ENCODE measurements around the gene ROCK2.

The ROCK2 gene

DNA sequence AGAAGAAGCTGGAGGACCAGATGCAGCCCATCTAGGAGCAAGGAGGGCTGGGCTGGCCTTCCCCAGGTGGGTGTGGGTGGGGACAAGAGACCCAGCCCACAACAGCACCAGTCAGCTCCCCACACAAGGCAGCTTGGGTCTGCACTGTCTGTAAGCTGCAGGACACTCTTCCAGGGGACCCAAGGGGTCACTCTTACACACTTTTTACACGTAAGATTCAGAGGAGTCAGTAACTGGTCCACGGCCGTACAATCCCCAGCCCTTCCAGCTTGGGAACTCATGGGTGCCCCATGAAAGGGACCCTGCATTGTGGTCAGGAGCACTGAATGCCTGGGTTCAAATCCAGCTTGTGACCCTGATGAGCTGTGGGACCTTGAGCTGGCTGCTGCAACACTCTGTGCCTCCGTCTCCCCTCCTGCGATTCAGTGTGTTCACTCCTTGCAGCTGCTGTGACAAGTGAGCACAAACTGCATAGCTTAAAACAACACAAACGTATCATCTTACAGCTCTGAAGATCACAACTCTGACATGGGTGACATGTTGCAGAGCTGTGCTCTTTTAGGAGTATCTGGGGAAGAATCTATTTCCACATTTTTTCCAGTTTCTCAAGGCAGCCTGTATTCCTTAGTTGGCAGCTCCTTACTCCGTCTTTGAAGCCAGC, 200.2 kb downstream of the ROCK2 start:
- DNase-seq, result no peak

DNA sequence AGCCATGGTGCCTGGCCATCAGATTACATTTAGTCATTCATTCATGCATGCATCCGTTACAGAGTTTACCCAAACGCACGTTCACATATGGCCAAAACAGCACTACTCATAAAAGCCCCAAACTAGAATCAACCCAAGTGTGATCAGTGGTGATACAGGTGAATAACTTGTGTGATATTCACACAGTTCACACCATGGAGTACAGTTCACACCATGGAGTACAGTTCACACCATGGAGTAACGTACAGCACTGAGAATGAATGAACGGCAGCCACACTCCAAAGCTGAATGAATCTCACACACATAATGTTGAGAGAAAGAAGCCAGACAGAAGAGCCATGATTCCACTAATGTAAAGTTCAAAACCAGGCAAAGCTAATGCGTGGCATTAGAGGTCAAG, 201.4 kb downstream of the ROCK2 start:
- no peak for DNase-seq

DNA sequence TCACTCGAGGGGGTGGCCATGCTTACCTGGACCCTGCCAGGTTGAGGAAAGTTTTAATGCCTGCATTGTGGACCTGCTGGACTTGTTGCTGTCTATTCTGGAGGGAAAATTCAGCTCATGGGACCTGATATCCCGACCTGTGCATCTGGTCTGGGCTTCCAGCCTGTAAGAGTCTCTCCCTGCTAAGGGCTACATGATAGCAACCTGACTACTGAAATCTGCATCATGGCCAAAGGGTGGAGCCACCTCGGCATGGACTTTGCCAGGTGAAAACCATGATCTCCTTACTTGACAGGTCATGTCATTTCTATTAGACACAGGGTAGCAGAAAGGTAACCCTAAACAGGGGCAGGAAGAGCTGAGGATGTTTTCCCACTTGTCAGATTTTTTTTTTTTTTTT, 202.1 kb downstream of the ROCK2 start:
- no peak for DNase-seq

DNA sequence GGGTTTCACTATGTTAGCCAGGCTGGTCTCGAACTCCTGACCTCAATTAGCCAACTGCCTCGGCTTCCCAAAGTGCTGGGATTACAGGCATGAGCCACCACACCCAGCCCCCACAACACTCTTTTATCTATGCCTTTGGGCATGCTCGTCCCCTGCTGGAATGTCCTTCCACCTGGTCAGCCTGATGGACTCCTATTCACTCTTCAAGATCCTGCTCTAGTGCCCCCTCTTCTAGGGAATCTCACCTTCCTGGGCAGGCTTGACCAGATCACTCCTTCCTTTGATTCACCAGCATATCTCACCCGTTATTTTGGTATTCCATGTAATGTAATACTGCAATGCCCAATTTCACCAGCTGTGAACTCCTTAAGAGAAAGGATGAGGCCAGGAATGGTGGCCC, 203.1 kb downstream of the ROCK2 start:
- no peak for DNase-seq

DNA sequence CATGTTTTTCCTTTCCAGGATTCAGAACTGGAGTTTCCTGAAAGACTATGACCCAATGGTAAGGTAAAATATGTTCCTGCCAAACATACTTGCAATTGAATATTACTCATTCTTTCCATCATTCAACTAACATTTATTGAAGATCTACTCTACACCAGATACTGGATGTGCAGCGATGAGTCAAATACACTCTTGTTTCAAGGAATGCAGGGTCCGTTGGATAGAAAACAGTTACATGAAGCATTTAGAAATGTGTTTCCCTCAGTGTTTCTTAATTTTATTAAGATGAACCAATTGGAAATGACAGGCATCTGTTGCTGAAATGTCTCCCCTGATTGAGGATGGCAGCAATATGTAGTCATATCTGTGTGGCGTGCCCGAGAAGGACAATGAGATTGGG, 203.9 kb downstream of the ROCK2 start:
- no peak for DNase-seq

DNA sequence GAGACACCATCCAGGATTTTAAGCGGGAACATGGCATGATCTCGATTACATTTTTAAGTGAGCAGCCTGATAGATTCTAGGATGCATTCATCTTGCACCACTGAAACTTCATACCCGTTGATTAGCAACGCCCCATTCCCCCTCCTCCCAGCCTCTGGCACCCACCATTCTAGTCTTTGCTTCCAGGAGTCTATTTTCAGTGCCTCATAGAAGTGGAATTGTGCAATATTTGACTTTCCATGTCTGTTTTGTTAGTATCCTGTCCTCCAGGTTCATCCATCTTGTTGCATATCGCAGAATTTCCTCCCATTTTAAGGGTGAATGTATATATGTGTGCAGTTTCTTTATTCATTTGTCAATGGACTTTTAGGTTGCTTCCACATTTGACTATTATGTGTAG, 210.1 kb downstream of the ROCK2 start:
- DNase-seq, result no peak

GRCh38 chr2:11133936-11134320, 210.5 kb downstream of the ROCK2 start:
- DNase-seq, result no peak

- DNase-seq, result no peak
Observed at GRCh38 chr2:11133238-11133935, 211.0 kb downstream of the ROCK2 start.

DNA sequence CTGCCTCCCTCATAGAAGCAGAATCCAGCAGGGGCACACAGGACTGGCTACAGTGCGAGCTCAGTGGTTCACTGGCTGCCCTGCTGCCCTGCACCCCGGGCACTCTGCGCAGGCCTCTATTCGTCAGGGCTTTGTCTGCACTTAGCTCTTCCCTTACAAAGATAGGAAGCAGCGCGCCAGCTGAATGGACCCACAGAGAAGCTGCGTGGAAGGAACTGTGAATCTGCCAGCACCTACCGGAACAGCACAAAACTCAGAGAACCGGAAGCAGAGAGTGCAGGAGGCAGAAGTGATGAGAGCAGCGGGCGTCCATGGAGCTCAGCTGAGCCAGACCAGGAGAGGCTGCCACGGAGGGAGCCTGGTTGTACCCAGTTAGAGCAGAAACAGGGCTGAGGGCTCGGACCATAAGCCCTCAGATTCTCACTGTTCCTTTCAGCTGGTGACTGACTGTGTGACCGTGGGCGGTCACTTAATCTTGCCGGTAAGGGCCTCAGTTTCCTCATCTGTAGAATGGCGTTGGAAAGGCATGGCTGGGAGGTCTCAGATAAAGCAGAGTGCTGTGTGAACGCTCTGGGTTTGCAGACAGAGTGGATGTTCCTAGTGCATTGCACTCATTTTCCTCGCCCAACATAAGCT, 212.3 kb downstream of the ROCK2 start:
- no peak for DNase-seq

DNA sequence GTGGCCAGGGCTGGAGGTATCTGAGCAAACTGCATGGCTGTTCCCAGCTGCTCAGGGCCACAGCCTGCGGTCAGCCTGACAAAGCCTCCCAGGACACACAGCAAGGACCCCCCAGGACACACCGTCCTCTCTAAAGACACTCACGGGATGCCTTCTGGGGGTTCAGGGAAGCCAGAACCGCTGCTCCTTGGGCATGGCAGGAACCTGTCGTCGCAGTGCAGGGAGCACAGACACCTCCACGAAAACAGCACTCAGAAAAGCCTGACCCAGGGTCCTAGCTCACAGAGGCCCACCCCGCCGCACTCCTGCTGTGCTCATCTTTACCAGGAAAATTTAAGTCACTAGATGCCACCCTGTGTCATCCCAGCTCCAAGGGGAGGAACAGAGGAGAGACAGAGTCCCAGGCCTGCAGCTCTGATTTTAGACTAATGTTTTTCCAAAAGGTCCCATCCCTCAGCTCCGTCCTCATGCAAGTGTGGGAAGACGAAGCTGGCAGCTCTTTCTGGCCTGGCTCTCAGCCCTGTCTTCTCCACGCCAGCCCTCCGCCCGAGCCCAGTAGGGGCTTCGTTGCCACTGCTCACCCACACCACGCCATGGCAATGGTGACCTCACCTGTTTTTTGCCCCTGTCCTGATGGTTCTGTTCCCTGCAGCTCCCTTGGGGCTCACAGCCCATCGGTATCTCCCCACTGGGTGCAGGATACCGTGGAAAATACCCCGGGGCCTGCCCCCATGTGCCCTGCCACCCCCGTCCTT, 213.1 kb downstream of the ROCK2 start:
- no peak for DNase-seq

All from activated CD8-positive, alpha-beta memory T cell treated with anti-CD3 and anti-CD28 coated beads, Interleukin-2, amount 50 U/mL, for 4 hours (primary cell).